Measurements from ENCODE around the gene RNPS1. TPM values are rescaled to one million over a fixed set of nuclear protein-coding genes. Genes with fewer than 3 reads are reported as not detected.
"Not testable (repeated sequence)": the region's sequence is repeated elsewhere in the genome, so short reads cannot be mapped to it uniquely, and the experiment has no call there.

Gene RNPS1
- total and polyA plus RNA-seq, 9 donors = 78.0 to 172 (median 138) TPM

DNA sequence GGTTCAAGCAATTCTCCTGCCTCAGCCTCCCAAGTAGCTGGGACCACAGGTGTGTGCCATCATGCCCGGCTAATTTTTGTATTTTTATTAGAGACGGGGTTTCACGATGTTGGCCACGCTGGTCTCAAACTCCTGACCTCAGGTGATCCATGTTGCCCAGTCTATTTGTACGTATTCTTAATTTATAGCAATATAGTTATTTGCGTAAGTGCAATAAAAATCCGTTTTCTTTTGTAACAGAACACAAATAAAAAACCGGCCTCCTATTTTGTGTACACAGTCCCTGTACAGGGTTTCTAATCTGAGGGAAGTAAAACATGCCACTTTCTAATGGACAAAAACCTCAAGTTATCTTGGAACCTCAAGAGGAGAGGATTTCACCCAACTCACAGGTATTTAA, 7.7 kb downstream of the RNPS1 start:
- no peak overlapping the region for H3K27ac ChIP-seq
- intact Hi-C loops (cut with DNase I) = no loop called here
- H3K36me3 ChIP-seq = no peaks in the 10 kb centered on the region
- no peaks in the 10 kb centered on the region for H3K9me3 ChIP-seq
- TF ChIP-seq EP300 (IDR thresholded peaks at IDR 0.05) = no peak
- no peak for TF ChIP-seq POLR2A (IDR thresholded peaks at IDR 0.05)
- TF ChIP-seq, protein P1, sequence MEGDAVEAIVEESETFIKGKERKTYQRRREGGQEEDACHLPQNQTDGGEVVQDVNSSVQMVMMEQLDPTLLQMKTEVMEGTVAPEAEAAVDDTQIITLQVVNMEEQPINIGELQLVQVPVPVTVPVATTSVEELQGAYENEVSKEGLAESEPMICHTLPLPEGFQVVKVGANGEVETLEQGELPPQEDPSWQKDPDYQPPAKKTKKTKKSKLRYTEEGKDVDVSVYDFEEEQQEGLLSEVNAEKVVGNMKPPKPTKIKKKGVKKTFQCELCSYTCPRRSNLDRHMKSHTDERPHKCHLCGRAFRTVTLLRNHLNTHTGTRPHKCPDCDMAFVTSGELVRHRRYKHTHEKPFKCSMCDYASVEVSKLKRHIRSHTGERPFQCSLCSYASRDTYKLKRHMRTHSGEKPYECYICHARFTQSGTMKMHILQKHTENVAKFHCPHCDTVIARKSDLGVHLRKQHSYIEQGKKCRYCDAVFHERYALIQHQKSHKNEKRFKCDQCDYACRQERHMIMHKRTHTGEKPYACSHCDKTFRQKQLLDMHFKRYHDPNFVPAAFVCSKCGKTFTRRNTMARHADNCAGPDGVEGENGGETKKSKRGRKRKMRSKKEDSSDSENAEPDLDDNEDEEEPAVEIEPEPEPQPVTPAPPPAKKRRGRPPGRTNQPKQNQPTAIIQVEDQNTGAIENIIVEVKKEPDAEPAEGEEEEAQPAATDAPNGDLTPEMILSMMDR (IDR thresholded peaks at IDR 0.05) = no peak
- DNase-seq = no peak
- WGBS, 3 donors = 95 to 97% (median 95%) methylated on average over 8 of the region's 8 CpGs
- H3K4me1 ChIP-seq (ENCODE audit: insufficient read depth) = no peaks in the 10 kb centered on the region
- no peak overlapping the region for H3K4me3 ChIP-seq
- H3K27me3 ChIP-seq = no peaks in the 10 kb centered on the region

DNA sequence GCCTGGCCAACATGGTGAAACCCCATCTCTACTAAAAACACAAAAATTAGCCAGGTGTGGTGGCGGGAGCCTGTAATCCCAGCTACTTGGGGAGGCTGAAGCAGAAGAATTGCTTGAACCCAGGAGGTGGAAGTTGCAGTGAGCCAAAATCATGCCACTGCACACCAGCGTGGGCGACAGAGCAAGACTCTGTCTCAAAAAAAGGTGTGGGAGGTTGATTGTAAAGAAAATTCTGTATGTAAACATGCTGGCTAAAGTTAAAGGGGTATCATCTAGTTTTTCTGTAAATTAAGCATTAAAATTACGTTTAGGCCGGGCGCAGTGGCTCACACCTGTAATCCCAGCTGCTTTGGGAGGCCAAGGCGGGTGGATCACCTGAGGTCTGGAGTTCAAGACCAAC, 9.4 kb downstream of the RNPS1 start:
- H3K27me3 ChIP-seq; H3K4me3 ChIP-seq; H3K4me1 ChIP-seq (ENCODE audit: insufficient read depth); H3K9me3 ChIP-seq; DNase-seq; H3K27ac ChIP-seq; H3K36me3 ChIP-seq: not testable (repeated sequence)
- 89 to 90% (median 90%) methylated on average over 7 of the region's 7 CpGs for WGBS, 3 donors
- intact Hi-C loops (cut with DNase I) = loop anchor here in 1 of 4 donors (10.0 kb wide), 1 partner anchor 104 kb away; the partner anchor contains the start of gene TRAF7

DNA sequence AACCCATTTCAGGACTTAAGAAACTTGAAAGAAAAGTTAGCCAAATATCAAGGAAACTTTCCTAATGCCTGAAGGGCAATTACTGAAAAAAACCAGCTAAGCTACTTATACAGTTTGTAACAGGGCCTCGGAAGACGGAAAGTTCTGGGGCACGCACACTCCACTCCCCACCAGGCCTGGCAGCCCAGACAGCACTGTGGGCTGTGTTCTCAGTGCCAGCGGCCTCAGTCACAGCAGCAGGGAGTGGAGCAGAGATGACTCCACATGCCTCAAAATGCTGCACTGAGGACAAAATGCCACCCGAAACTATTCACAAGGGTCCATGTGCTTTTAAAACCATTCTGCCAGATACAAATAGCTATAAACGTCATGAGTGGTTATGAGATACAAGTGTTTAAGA, 10.2 kb downstream of the RNPS1 start:
- Histone ChIP-seq H3K36me3 (no peaks in the 10 kb centered on the region), H3K4me3 (no peak overlapping the region), H3K4me1 (ENCODE audit: insufficient read depth) (no peaks in the 10 kb centered on the region), H3K27ac (no peak overlapping the region), H3K27me3 (no peaks in the 10 kb centered on the region), H3K9me3 (no peaks in the 10 kb centered on the region)
- TF ChIP-seq EP300 (IDR thresholded peaks at IDR 0.05) = no peak
- TF ChIP-seq POLR2A (IDR thresholded peaks at IDR 0.05) = no peak
- TF ChIP-seq, protein P1 (IDR thresholded peaks at IDR 0.05) = no peak
- WGBS, 3 donors = 84 to 93% (median 91%) methylated on average over 6 of the region's 6 CpGs
- DNase-seq = no peak
- intact Hi-C loops (cut with DNase I) = loop anchor here in 1 of 4 donors (10.0 kb wide), 1 partner anchor 103 kb away; the partner anchor contains the start of gene TRAF7

DNA sequence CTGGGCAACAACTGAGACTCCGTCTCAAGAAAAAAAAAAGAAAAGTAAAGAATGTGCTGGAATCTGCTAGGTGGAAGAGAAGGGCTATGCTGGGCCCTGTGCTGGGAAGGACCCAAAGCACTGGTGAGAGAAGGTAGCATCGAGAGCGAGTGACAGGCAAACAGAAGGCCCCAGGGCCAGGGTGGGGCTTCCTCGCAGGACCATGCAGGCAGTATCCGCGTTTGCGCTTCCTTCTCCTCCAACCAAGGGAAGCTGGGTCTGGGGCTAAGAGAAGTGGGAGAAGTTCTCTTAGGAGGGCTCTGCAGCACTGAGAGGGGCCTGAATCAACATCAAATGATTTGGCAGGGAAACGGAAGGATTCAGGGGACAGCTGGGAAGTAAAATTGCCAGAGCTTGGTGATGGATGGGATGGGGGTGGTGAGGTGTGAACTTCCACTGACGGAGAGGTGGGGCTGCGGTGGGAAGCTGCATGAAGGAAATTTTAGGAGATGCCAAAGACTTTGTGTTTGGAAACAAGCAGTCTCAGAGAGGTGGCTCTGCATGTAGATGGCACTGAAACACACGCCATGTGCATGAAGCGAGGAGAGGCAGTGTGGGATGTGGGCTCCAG, 11.3 kb downstream of the RNPS1 start:
- H3K9me3 ChIP-seq = no peaks in the 10 kb centered on the region
- TF ChIP-seq EP300 (IDR thresholded peaks at IDR 0.05) (no peak), POLR2A (IDR thresholded peaks at IDR 0.05) (no peak)
- H3K4me3 ChIP-seq = no peak overlapping the region
- no peak for DNase-seq
- WGBS, 3 donors = 81 to 85% (median 84%) methylated on average over 12 of the region's 12 CpGs
- H3K36me3 ChIP-seq = no peaks in the 10 kb centered on the region
- intact Hi-C loops (cut with DNase I) = loop anchor here in 1 of 4 donors (10.0 kb wide), 1 partner anchor 102 kb away; the partner anchor contains the start of gene TRAF7
- no peaks in the 10 kb centered on the region for H3K27me3 ChIP-seq
- peaks cover 1% of the 10 kb centered on the region for H3K4me1 ChIP-seq (ENCODE audit: insufficient read depth)
- H3K27ac ChIP-seq = no peak overlapping the region

DNA sequence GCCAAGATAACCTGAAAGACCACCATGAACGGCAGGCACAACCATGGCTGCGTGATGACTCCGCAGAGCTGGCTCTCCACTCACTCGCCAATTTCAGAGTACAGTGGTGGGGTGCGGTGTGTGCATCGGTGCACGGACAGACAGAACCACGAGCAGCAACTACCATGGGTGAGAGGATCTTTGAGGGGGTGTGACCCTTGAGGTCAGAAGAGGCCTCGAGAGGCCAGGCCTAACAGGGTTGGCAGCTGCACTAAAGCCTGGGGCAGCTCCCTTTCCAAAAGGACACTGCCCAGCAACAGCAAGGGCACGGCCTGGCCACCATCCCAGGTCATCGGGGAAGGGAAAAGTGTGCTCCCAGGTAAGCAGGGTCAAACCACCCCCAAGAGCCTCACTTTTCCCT, 14.6 kb downstream of the RNPS1 start:
- peaks cover 2% of the 10 kb centered on the region for H3K4me1 ChIP-seq (ENCODE audit: insufficient read depth)
- no peak for TF ChIP-seq POLR2A (IDR thresholded peaks at IDR 0.05)
- TF ChIP-seq EP300 (IDR thresholded peaks at IDR 0.05) = no peak
- TF ChIP-seq, protein P1 (IDR thresholded peaks at IDR 0.05) = no peak
- no peak overlapping the region for H3K27ac ChIP-seq
- H3K36me3 ChIP-seq = no peaks in the 10 kb centered on the region
- WGBS, 3 donors = 75 to 85% (median 76%) methylated on average over 11 of the region's 11 CpGs
- DNase-seq = no peak
- intact Hi-C loops (cut with DNase I) = loop anchor here in 1 of 4 donors (10.0 kb wide), 1 partner anchor 98 kb away; the partner anchor contains the start of gene TRAF7
- H3K4me3 ChIP-seq = no peak overlapping the region
- no peaks in the 10 kb centered on the region for H3K27me3 ChIP-seq
- no peaks in the 10 kb centered on the region for H3K9me3 ChIP-seq

Measured in ovary (tissue), 9 donors.